Coronary artery (tissue), 2 donors: Measurements from ENCODE around the gene GP2.

Experiments
- DNase-seq: peaks from one replicate; pipeline ENCODE4 v3.0.0-alpha.2; 2017; ENCODE audit warnings: low spot score
- H3K27ac ChIP-seq, 2 donors: fragments of 200-600 bp; sonication (generic); one replicate each; pipeline ENCODE4 v1.5.1; 2016 to 2019
- H3K4me3 ChIP-seq: fragments of 200-600 bp; sonication (generic); 2 replicates; pipeline ENCODE4 v1.5.1; 2016; ENCODE audit warnings: mild to moderate bottlenecking, moderate library complexity
- CTCF ChIP-seq: fragments of 200-600 bp; sonication (generic); IDR thresholded peaks from one replicate; pipeline ENCODE4 v1.5.1; 2019; ENCODE audit warnings: antibody characterized with exemption

GP2 gene

GRCh38 chr16:20298452-20298851, 28.9 kb downstream of the GP2 start:
- TF ChIP-seq CTCF = no peak
- no peak overlapping the region for H3K4me3 ChIP-seq
- no peak overlapping the region for H3K27ac ChIP-seq
- DNase-seq = no peak

- DNase-seq = no peak
- Histone ChIP-seq H3K27ac (no peak overlapping the region), H3K4me3 (no peak overlapping the region)
- no peak for TF ChIP-seq CTCF
Measured at GRCh38 chr16:20291208-20292206, 35.8 kb downstream of the GP2 start.

GRCh38 chr16:20289571-20289970, 37.7 kb downstream of the GP2 start:
- no peak for DNase-seq
- no peak overlapping the region for H3K4me3 ChIP-seq
- no peak for TF ChIP-seq CTCF
- no peak overlapping the region for H3K27ac ChIP-seq

DNA sequence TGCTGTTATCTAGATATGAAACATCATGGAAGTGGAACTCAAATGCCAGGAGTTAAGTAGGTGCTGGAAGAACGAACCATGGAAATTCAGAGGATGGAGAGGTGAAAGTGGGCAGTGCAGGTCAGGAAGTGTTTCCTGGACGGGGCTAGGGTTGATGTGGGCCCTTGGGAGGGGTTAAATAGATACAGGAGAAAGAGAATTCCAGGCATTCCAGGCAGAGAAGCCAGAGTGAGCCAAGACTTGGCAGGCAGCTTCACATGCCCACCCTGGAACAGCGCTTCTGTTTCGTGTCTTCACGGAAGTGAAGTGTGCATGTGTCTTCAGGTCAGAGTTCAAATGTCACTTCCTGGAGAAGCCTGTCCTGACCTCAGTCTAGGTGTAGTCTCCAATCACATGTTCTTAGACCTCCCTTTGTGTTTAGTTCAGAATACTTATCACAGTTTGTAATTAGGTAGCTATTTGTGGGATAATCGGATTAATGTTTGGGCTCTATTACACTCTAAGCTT, 41.3 kb downstream of the GP2 start:
- no peak for TF ChIP-seq CTCF
- no peak for DNase-seq
- H3K4me3 ChIP-seq = no peak overlapping the region
- no peak overlapping the region for H3K27ac ChIP-seq

- no peak for DNase-seq
- TF ChIP-seq CTCF = no peak
- Histone ChIP-seq H3K27ac (no peak overlapping the region), H3K4me3 (no peak overlapping the region)
Measured at GRCh38 chr16:20280259-20280658, 47.1 kb downstream of the GP2 start.

DNA sequence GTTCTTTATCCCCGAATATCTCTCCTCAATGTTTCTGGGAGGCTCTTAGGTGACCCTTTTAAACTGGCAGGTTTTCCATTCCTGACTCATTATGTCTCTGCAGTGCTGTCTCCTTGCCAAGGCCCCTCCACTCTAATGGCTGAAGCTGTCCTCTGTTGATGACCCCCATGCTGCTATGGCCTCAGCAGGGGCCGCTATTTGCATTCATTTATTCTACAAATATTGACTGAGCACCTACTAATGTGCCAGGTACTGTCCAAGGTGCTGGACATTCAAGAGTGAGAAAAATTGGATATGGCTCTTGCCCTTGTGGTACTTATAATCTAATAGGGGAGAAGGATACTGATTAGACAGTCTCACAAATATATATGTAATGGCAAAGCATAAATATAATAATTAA, 55.4 kb downstream of the GP2 start:
- no peak for TF ChIP-seq CTCF
- DNase-seq = no peak
- Histone ChIP-seq H3K4me3 (no peak overlapping the region), H3K27ac (no peak overlapping the region)

DNA sequence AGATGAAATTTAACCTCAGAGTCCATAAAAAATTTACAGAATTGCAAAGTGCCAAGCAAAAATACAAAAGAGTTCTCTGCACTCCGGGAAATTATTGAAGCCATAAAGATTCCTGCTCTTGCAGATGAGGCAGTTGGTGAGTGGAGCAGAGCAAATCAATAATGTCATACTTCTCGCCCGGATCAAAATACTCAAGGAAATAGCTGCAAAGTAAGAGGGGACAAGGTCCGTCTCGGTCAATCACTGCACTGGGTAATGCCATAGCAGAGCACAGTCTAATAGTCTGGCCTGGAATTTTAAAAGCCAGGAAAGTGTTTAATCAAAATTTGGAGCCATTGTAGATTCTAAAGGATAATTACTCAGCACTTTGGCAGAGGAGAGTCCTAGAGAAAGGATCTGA, 58.9 kb downstream of the GP2 start:
- no peak for TF ChIP-seq CTCF
- DNase-seq = no peak
- no peak overlapping the region for H3K27ac ChIP-seq
- no peak overlapping the region for H3K4me3 ChIP-seq
